DMS 273 (cell line): ENCODE measurements around the gene ME3.

Experiments
- DNase-seq: peaks from one replicate; lab custom pipeline; 2025; ENCODE audit not compliant: unreplicated experiment; lab: John Stamatoyannopoulos, UW

ME3 gene

GRCh38 chr11:86693518-86693917 is 21.1 kb upstream of the ME3 start:
- DNase-seq: no peak

GRCh38 chr11:86692746-86693145 is 20.3 kb upstream of the ME3 start:
- DNase-seq: no peak

GRCh38 chr11:86692317-86692716 is 19.9 kb upstream of the ME3 start:
- no peak for DNase-seq

GRCh38 chr11:86688398-86689179 is 16.2 kb upstream of the ME3 start:
- no peak for DNase-seq

GRCh38 chr11:86687185-86687778 is 14.9 kb upstream of the ME3 start:
- no peak for DNase-seq

GRCh38 chr11:86686531-86686930 is 14.1 kb upstream of the ME3 start:
- no peak for DNase-seq

- DNase-seq: no peak
Observed at GRCh38 chr11:86681483-86681756, 9.0 kb upstream of the ME3 start.

GRCh38 chr11:86680716-86681482 is 8.5 kb upstream of the ME3 start:
- no peak for DNase-seq

GRCh38 chr11:86678823-86679222 is 6.4 kb upstream of the ME3 start:
- DNase-seq: no peak

GRCh38 chr11:86678296-86678695 is 5.9 kb upstream of the ME3 start:
- no peak for DNase-seq

- DNase-seq: peak; percentile 72
Observed at GRCh38 chr11:86676533-86677154, 4.2 kb upstream of the ME3 start.

- DNase-seq: no peak
Observed at GRCh38 chr11:86676010-86676409, 3.6 kb upstream of the ME3 start.

GRCh38 chr11:86675017-86675416 is 2.6 kb upstream of the ME3 start:
- DNase-seq: no peak

GRCh38 chr11:86673872-86674750 is 1.7 kb upstream of the ME3 start:
- DNase-seq: no peak

- no peak for DNase-seq
Observed at GRCh38 chr11:86673055-86673843, 833 bp upstream of the ME3 start.

- peak; percentile 76 for DNase-seq
Observed at GRCh38 chr11:86671531-86672006, 847 bp downstream of the ME3 start.

GRCh38 chr11:86670911-86671310 is 1.5 kb downstream of the ME3 start:
- peak; percentile 8 for DNase-seq

- peak; percentile 37 for DNase-seq
Observed at GRCh38 chr11:86670181-86670580, 2.2 kb downstream of the ME3 start.

GRCh38 chr11:86669424-86669823 is 3.0 kb downstream of the ME3 start:
- peak; percentile 16 for DNase-seq

GRCh38 chr11:86668929-86669328 is 3.5 kb downstream of the ME3 start:
- DNase-seq: no peak
